HuH-7.5 (cell line): ENCODE data around the gene RACGAP1.

Source experiments
- DNase-seq: peaks from one replicate; pipeline ENCODE4 v3.0.0; 2011; ENCODE audit warnings: low spot score

RACGAP1 gene

DNA sequence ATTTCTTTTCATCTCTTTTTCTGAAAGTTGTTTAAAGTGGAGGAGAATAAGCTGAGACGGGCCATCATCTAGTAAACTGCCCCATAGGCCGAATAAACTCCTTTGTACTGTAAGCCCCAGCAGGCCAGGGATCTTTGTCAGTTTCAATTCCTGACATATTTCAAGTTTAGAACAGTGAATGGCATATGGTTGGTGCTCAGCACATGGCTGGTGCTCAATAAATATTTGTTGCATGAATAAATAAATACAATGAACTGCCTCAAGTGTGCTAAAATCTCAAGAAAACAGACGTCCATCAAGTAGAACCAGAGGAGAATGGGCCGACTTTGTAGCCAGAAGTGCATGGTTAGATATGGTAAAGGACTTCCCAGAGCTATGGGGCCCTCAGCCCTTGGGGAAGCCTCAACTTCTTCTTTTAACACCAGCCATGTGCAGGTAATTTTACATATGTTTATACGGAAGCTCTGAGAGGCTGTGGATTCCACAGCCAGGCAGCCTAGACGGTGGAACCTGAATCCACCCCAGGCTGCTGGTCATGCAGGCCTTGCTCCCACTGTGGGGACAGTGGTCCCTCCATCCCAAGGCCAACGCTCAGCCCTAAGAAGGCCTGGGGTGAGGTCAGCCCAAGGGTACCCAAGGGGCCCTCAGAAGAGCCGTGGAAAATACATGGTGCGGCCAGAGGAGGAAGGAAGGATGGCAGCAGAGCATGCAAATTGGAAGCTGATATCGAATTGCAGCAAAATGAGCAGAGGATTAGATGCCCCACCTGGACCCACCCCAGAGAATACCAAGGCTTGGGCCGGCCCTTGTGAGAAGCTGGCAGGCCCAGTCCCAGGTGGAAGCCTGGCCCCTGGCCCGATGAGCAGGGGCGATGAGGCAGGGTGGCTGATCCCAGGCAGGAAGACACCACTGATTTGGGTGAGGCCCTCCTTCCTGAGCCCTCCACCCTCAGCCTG lies 83.5 kb downstream of the RACGAP1 start:
- DNase-seq: no peak

DNA sequence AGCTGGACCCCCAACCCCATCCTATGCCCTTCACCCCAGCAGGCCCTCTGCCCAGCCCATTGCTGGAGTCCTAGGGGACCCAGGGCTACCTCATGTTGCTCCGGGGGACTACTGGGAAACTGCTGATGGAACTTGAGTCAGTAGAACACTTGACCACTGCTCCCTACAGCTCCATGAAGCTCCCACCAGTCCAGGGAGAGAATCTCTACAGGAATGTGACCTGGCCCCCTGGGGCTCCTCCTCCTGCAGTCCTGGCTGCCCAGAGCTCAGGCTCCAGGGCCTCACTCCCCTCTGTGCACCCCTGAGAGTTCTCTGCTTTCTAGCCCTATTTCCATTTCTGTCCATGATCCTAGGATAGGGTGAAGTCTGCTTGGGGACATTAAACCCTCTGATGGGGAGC lies 85.6 kb downstream of the RACGAP1 start:
- DNase-seq: no peak

- DNase-seq: no peak
Measured at GRCh38 chr12:49939307-49939706, 86.0 kb downstream of the RACGAP1 start.
